Fibroblast of lung (primary cell): ENCODE data around the gene TESK2. TPM values are rescaled to one million over a fixed set of nuclear protein-coding genes. Genes with fewer than 3 reads are reported as not detected.

Source experiments
- DNase-seq, 2 donors: peaks; one replicate each; pipeline versions ENCODE4 v3.0.0 to v3.0.0-alpha.2; 2010; ENCODE audit warnings: low read depth in 2 of 2
- H2AFZ ChIP-seq: 2 replicates; pipeline ENCODE4 v1.5.1; 2012; ENCODE audit warnings: low read length, control low read depth, inconsistent platforms
- H3K27ac ChIP-seq: 2 replicates; pipeline ENCODE4 v1.5.1; 2011; ENCODE audit warnings: low read length, control low read depth; ENCODE audit not compliant: insufficient read depth
- H3K27me3 ChIP-seq: 2 replicates; pipeline ENCODE4 v1.5.1; 2011; ENCODE audit warnings: mild to moderate bottlenecking, low read length; ENCODE audit not compliant: control insufficient read depth, insufficient read depth
- H3K36me3 ChIP-seq: 2 replicates; pipeline ENCODE4 v1.5.1; 2011; ENCODE audit warnings: low read length; ENCODE audit not compliant: control insufficient read depth, insufficient read depth
- H3K4me1 ChIP-seq: 2 replicates; pipeline ENCODE4 v1.5.1; 2011; ENCODE audit warnings: low read length; ENCODE audit not compliant: control insufficient read depth, insufficient read depth; ENCODE audit errors: extremely low read depth
- H3K4me2 ChIP-seq: 2 replicates; pipeline ENCODE4 v1.5.1; 2011; ENCODE audit warnings: low read length, control low read depth; ENCODE audit not compliant: insufficient read depth; ENCODE audit errors: extremely low read depth
- H3K4me3 ChIP-seq, 4 experiments: fragments of 200-600 bp in 1 of 4; sonication (generic) in 1 of 4; replicated peaks in 1 of 4; 2 replicates each; pipeline ENCODE4 v1.5.1; 2011 to 2016; ENCODE audit warnings: low read length in 4 of 4, low read depth in 3 of 4, mild to moderate bottlenecking in 3 of 4, control low read depth in 2 of 4, inconsistent platforms in 1 of 4, mixed read lengths in 1 of 4; ENCODE audit not compliant: insufficient read depth in 1 of 4; ENCODE audit errors: control extremely low read depth in 1 of 4
- H3K79me2 ChIP-seq: 2 replicates; pipeline ENCODE4 v1.5.1; 2012; ENCODE audit warnings: mild to moderate bottlenecking, low read length, inconsistent platforms; ENCODE audit not compliant: control insufficient read depth, insufficient read depth
- H3K9ac ChIP-seq: 2 replicates; pipeline ENCODE4 v1.5.1; 2011; ENCODE audit warnings: mild to moderate bottlenecking, low read length, control low read depth; ENCODE audit not compliant: insufficient read depth
- H3K9me3 ChIP-seq: 2 replicates; pipeline ENCODE4 v1.5.1; 2012; ENCODE audit warnings: low read depth, low read length; ENCODE audit not compliant: control insufficient read depth, insufficient read depth
- H4K20me1 ChIP-seq: 2 replicates; pipeline ENCODE4 v1.5.1; 2011; ENCODE audit warnings: low read length; ENCODE audit not compliant: control insufficient read depth, insufficient read depth; ENCODE audit errors: extremely low read depth
- EZH2 ChIP-seq: IDR thresholded peaks from 2 replicates; pipeline ENCODE4 v1.5.1; 2012; ENCODE audit warnings: low read length, control low read depth, mild to moderate bottlenecking; ENCODE audit errors: missing control alignments
- polyA plus RNA-seq, 2 donors: library from polyadenylated mRNA; depleted of rRNA in 1 of 2; stranded (reverse) in 1 of 2; unstranded in 1 of 2; fragments of >200 nt; gene quantifications; 2 replicates each; pipeline ENCODE4 v1.2.1, GENCODE V29; 2011 to 2012; ENCODE audit warnings: missing spikeins in 1 of 2
- total RNA-seq: library from RNA; depleted of rRNA; stranded (reverse); fragments of >200 nt; gene quantifications from 2 replicates; pipeline ENCODE4 v1.2.1, GENCODE V29; 2014
- TF ChIP-seq, protein P1 (sequence below), 2 donors: IDR thresholded peaks in 1 of 2; conservative IDR thresholded peaks in 1 of 2; 1 replicate in 1 of 2; 2 replicates in 1 of 2; pipeline ENCODE4 v1.5.1; 2011 to 2012; ENCODE audit warnings: low read length in 2 of 2, control low read depth in 1 of 2, inconsistent platforms in 1 of 2, low read depth in 1 of 2, mild to moderate bottlenecking in 1 of 2

TESK2 gene
- total and polyA plus RNA-seq, 2 donors (not counting 1 experiment from before 2014, with no cell fraction given) = 1.7 to 4.3 TPM

- Histone ChIP-seq H3K27ac (no peak overlapping the region), H3K4me1 (no peaks in the 10 kb centered on the region), H3K9me3 (no peaks in the 10 kb centered on the region), H3K79me2 (no peaks in the 10 kb centered on the region), H3K36me3 (no peaks in the 10 kb centered on the region), H3K4me2 (no peak overlapping the region), H4K20me1 (no peaks in the 10 kb centered on the region), H2AFZ (no peak overlapping the region), H3K9ac (no peak overlapping the region), H3K27me3 (no peaks in the 10 kb centered on the region), H3K4me3 (no peak overlapping the region)
- TF ChIP-seq, protein P1, sequence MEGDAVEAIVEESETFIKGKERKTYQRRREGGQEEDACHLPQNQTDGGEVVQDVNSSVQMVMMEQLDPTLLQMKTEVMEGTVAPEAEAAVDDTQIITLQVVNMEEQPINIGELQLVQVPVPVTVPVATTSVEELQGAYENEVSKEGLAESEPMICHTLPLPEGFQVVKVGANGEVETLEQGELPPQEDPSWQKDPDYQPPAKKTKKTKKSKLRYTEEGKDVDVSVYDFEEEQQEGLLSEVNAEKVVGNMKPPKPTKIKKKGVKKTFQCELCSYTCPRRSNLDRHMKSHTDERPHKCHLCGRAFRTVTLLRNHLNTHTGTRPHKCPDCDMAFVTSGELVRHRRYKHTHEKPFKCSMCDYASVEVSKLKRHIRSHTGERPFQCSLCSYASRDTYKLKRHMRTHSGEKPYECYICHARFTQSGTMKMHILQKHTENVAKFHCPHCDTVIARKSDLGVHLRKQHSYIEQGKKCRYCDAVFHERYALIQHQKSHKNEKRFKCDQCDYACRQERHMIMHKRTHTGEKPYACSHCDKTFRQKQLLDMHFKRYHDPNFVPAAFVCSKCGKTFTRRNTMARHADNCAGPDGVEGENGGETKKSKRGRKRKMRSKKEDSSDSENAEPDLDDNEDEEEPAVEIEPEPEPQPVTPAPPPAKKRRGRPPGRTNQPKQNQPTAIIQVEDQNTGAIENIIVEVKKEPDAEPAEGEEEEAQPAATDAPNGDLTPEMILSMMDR (conservative IDR thresholded peaks at IDR 0.05 in 1 of 2, IDR thresholded peaks at IDR 0.05 in 1 of 2; ENCODE audit: low read depth in 1 of 2, low read length in 2 of 2) = no peak
- no peak for TF ChIP-seq EZH2
- DNase-seq = no peak
Measured at GRCh38 chr1:45380125-45380524, 110.8 kb downstream of the TESK2 start.

DNA sequence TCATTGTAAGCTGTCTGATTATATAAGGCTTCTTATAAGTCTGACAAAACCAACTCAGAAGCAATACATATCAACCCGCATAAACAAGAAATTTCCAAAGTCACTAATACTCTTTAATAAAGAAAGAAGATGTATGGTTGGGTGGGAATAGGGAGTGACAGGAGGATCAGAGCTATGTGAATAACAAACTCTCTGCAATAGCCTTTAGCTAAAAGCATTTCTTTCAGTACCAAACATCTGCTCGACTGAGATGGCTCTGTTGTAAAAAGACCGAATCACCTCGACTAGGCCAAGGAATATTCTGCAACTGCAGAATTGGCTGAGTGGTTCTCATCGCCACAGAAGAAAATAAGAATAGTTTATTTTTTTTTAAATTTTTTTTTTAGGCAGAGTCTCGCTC is 111.4 kb downstream of the TESK2 start:
- no peaks in the 10 kb centered on the region for H3K79me2 ChIP-seq
- no peaks in the 10 kb centered on the region for H4K20me1 ChIP-seq
- H3K27ac ChIP-seq = no peak overlapping the region
- no peak for DNase-seq
- no peak overlapping the region for H3K9ac ChIP-seq
- H3K27me3 ChIP-seq = no peaks in the 10 kb centered on the region
- no peaks in the 10 kb centered on the region for H3K9me3 ChIP-seq
- H3K4me1 ChIP-seq = no peaks in the 10 kb centered on the region
- H2AFZ ChIP-seq = no peak overlapping the region
- no peak for TF ChIP-seq EZH2
- TF ChIP-seq, protein P1 (conservative IDR thresholded peaks at IDR 0.05 in 1 of 2, IDR thresholded peaks at IDR 0.05 in 1 of 2; ENCODE audit: low read depth in 1 of 2, low read length in 2 of 2) = no peak
- no peak overlapping the region for H3K4me3 ChIP-seq
- no peaks in the 10 kb centered on the region for H3K36me3 ChIP-seq
- no peak overlapping the region for H3K4me2 ChIP-seq

DNA sequence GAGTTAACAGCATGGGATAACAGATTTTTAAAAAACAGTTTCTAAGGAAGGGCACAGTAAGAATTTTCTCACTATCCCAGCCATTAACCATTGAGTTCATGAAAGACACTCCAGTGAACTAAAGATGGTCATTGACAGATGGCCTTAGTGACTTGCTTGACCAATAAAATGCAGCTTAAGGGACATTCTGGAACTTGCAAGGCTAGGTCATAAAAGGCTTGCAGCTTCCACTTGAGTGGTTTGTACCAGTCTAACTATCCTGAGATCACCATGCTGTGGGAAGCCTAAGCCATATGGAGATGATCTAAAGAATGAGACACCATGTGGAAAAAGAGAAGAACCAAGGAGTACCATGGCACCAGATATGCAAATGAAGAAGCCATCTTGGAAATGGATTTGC is 112.8 kb downstream of the TESK2 start:
- Histone ChIP-seq H3K9me3 (no peaks in the 10 kb centered on the region), H3K27ac (no peak overlapping the region), H3K4me3 (no peak overlapping the region), H3K4me1 (no peaks in the 10 kb centered on the region), H2AFZ (no peak overlapping the region), H3K4me2 (no peak overlapping the region), H3K79me2 (no peaks in the 10 kb centered on the region), H3K9ac (no peak overlapping the region), H3K36me3 (no peaks in the 10 kb centered on the region), H3K27me3 (no peaks in the 10 kb centered on the region), H4K20me1 (no peaks in the 10 kb centered on the region)
- TF ChIP-seq EZH2 = no peak
- TF ChIP-seq, protein P1 (conservative IDR thresholded peaks at IDR 0.05 in 1 of 2, IDR thresholded peaks at IDR 0.05 in 1 of 2; ENCODE audit: low read depth in 1 of 2, low read length in 2 of 2) = no peak
- DNase-seq = no peak
